Stomach (tissue), 9 donors: ENCODE measurements around the gene CAPRIN1. TPM values are rescaled to one million over a fixed set of nuclear protein-coding genes. Genes with fewer than 3 reads are reported as not detected.

ENCODE experiments used
- DNase-seq, 2 donors: peaks; one replicate each; pipeline versions ENCODE4 v3.0.0 to v3.0.0-alpha.2; 2013 to 2019
- H3K27ac ChIP-seq, 5 donors: fragments of 200-600 bp in 4 of 5; sonication (generic) in 4 of 5; one replicate each; pipeline ENCODE4 v1.5.1; 2013 to 2019; ENCODE audit warnings: mild to moderate bottlenecking in 1 of 5, moderate library complexity in 1 of 5
- H3K27me3 ChIP-seq, 3 donors: fragments of 200-600 bp; sonication (generic); one replicate each; pipeline ENCODE4 v1.5.1; 2017 to 2019; ENCODE audit warnings: mixed run types in 1 of 3
- H3K36me3 ChIP-seq, 4 donors: fragments of 200-600 bp; sonication (generic); 1 replicate in 3 of 4; 2 replicates in 1 of 4; pipeline ENCODE4 v1.5.1; 2016 to 2019
- H3K4me1 ChIP-seq, 4 donors: fragments of 200-600 bp; sonication (generic); one replicate each; pipeline ENCODE4 v1.5.1; 2016 to 2019
- H3K4me3 ChIP-seq, 4 donors: fragments of 200-600 bp; sonication (generic) in 3 of 4; one replicate each; pipeline ENCODE4 v1.5.1; 2016 to 2019; ENCODE audit warnings: mild to moderate bottlenecking in 1 of 4
- H3K9me3 ChIP-seq, 4 donors: fragments of 200-600 bp; sonication (generic); one replicate each; pipeline ENCODE4 v1.5.1; 2016 to 2019
- CTCF ChIP-seq, 7 experiments: fragments of 450-650 bp in 4 of 7; fragments of 200-600 bp in 3 of 7; sonication (generic) in 3 of 7; IDR thresholded peaks; one replicate each; pipeline ENCODE4 v1.5.1; 2016 to 2019; ENCODE audit warnings: antibody characterized with exemption in 7 of 7, control low read depth in 2 of 7, mild to moderate bottlenecking in 1 of 7
- EP300 ChIP-seq: sonication (generic); formaldehyde crosslinking; IDR thresholded peaks from one replicate; pipeline ENCODE4 v1.6.1; 2017; ENCODE audit warnings: antibody characterized with exemption
- POLR2A ChIP-seq, 4 donors: fragments of 450-650 bp; IDR thresholded peaks; one replicate each; pipeline ENCODE4 v1.6.1; 2016; ENCODE audit warnings: antibody characterized with exemption in 4 of 4, control low read depth in 2 of 4, mild to moderate bottlenecking in 1 of 4, moderate library complexity in 1 of 4
- POLR2AphosphoS5 ChIP-seq, 3 donors: sonication (generic); formaldehyde crosslinking; IDR thresholded peaks; one replicate each; pipeline ENCODE4 v1.6.1; 2016; ENCODE audit warnings: antibody characterized with exemption in 3 of 3
- WGBS, 5 donors: extraction: QIAGEN DNeasy Blood & Tissue Kit in 3 of 5; methylation state at CpG; one replicate each; pipeline versions ENCODE4 v1.1.5 to v1.1.7; 2013 to 2018; 5-methylcytosine and 5-hydroxymethylcytosine counted together
- intact Hi-C: fragments of 100-400 bp; cut with DNase I; formaldehyde crosslinking; loops from one replicate; pipeline ENCODE4 v1.15.1; 2023; ENCODE audit warnings: low total_unique reads
- polyA plus RNA-seq, 3 donors: library from polyadenylated mRNA; stranded (reverse); fragments of 200-250 nt; gene quantifications; one replicate each; pipeline ENCODE4 v1.2.3, GENCODE V29; 2013
- total RNA-seq, 5 donors: library from RNA; depleted of rRNA; stranded (reverse); fragments of >200 nt; gene quantifications; one replicate each; pipeline versions ENCODE4 v1.1.0 to v1.2.3, GENCODE V29; 2014 to 2016
- donor health status: healthy with polysubstance abuse.
- donor health status: Bipolar disorder and iron deficiency.
- donor health status: healthy.

Gene CAPRIN1
- total and polyA plus RNA-seq, 8 donors, result 57.2 to 290 (median 101) TPM

- no peak for TF ChIP-seq POLR2A (IDR thresholded peaks at IDR 0.05)
- no peak overlapping the region for H3K27ac ChIP-seq
- no peaks in the 10 kb centered on the region for H3K27me3 ChIP-seq
- WGBS, 5 donors, result 37 to 57% (median 49%) methylated on average over 2 of the region's 2 CpGs
- H3K9me3 ChIP-seq, result no peaks in the 10 kb centered on the region
- no peaks in the 10 kb centered on the region for H3K36me3 ChIP-seq
- intact Hi-C loops, result no loop called here
- H3K4me1 ChIP-seq, result no peaks in the 10 kb centered on the region
- H3K4me3 ChIP-seq, result no peak overlapping the region
- no peak for DNase-seq
These were observed 44.7 kb upstream of the CAPRIN1 start for GRCh38 chr11:34006876-34007275.

GRCh38 chr11:34012734-34013133, 38.8 kb upstream of the CAPRIN1 start:
- no peak for DNase-seq
- H3K27me3 ChIP-seq, result no peaks in the 10 kb centered on the region
- TF ChIP-seq CTCF (IDR thresholded peaks at IDR 0.05) (no peak), POLR2AphosphoS5 (IDR thresholded peaks at IDR 0.05) (no peak), EP300 (no peak), POLR2A (IDR thresholded peaks at IDR 0.05) (no peak)
- 91 to 100% (median 97%) methylated on average over 1 of the region's 1 CpG for WGBS, 5 donors
- no peaks in the 10 kb centered on the region for H3K9me3 ChIP-seq
- intact Hi-C loops, result no loop called here
- no peak overlapping the region for H3K27ac ChIP-seq
- no peaks in the 10 kb centered on the region for H3K4me1 ChIP-seq
- no peak overlapping the region for H3K4me3 ChIP-seq
- no peaks in the 10 kb centered on the region for H3K36me3 ChIP-seq

GRCh38 chr11:34013898-34014571, 37.5 kb upstream of the CAPRIN1 start:
- H3K27ac ChIP-seq, result no peak overlapping the region
- intact Hi-C loops, result no loop called here
- no peak for DNase-seq

GRCh38 chr11:34021977-34022735, 29.4 kb upstream of the CAPRIN1 start:
- no peaks in the 10 kb centered on the region for H3K36me3 ChIP-seq
- no peak for TF ChIP-seq CTCF (IDR thresholded peaks at IDR 0.05)
- TF ChIP-seq POLR2AphosphoS5 (IDR thresholded peaks at IDR 0.05), result no peak
- TF ChIP-seq EP300, result no peak
- no peak for TF ChIP-seq POLR2A (IDR thresholded peaks at IDR 0.05)
- no peak overlapping the region for H3K4me3 ChIP-seq
- intact Hi-C loops, result no loop called here
- DNase-seq, result no peak
- H3K9me3 ChIP-seq, result peaks cover 5 to 12% (median 11%) of the 10 kb centered on the region in 4 donors
- H3K27me3 ChIP-seq, result no peaks in the 10 kb centered on the region
- H3K4me1 ChIP-seq, result peaks cover 0 to under 1% (median under 1%) of the 10 kb centered on the region in 4 donors
- WGBS, 5 donors, result 72 to 87% (median 77%) methylated on average over 3 of the region's 3 CpGs
- no peak overlapping the region for H3K27ac ChIP-seq

More at GRCh38 chr11:34013898-34014571, 37.5 kb upstream of the CAPRIN1 start:
- Histone ChIP-seq H3K4me3 (no peak overlapping the region), H3K36me3 (no peaks in the 10 kb centered on the region), H3K27me3 (no peaks in the 10 kb centered on the region), H3K9me3 (no peaks in the 10 kb centered on the region), H3K4me1 (no peaks in the 10 kb centered on the region)
- 73 to 96% (median 89%) methylated on average over 4 of the region's 4 CpGs for WGBS, 5 donors
- TF ChIP-seq POLR2A (IDR thresholded peaks at IDR 0.05), result no peak
- TF ChIP-seq CTCF (IDR thresholded peaks at IDR 0.05), result no peak
- no peak for TF ChIP-seq POLR2AphosphoS5 (IDR thresholded peaks at IDR 0.05)
- no peak for TF ChIP-seq EP300

- Histone ChIP-seq H3K9me3 (peaks cover 5 to 12% (median 11%) of the 10 kb centered on the region in 4 donors), H3K4me1 (peaks cover 10 to 22% (median 15%) of the 10 kb centered on the region in 4 donors), H3K36me3 (no peaks in the 10 kb centered on the region), H3K27ac (no peak overlapping the region), H3K4me3 (no peak overlapping the region), H3K27me3 (no peaks in the 10 kb centered on the region)
- 84 to 92% (median 88%) methylated on average over 14 of the region's 14 CpGs for WGBS, 5 donors
- TF ChIP-seq POLR2AphosphoS5 (IDR thresholded peaks at IDR 0.05) (no peak), CTCF (IDR thresholded peaks at IDR 0.05) (no peak), POLR2A (IDR thresholded peaks at IDR 0.05) (no peak)
- DNase-seq, result no peak
- intact Hi-C loops, result no loop called here
These were observed 25.1 kb upstream of the CAPRIN1 start for GRCh38 chr11:34026432-34026831.
